Left ventricle myocardium inferior (tissue), 1 donor: Measurements from ENCODE around the gene SERP2. TPM values are rescaled to one million over a fixed set of nuclear protein-coding genes. Genes with fewer than 3 reads are reported as not detected.

Experiments used
- DNase-seq: peaks from one replicate; pipeline ENCODE4 v3.0.0-alpha.2; 2020
- H3K27ac ChIP-seq: fragments of 200-600 bp; replicated peaks from 2 replicates; pipeline ENCODE4 v1.8.0; 2021
- H3K27me3 ChIP-seq: fragments of 200-600 bp; 2 replicates; pipeline ENCODE4 v1.8.0; 2021; ENCODE audit warnings: low read depth
- H3K36me3 ChIP-seq: fragments of 200-600 bp; 2 replicates; pipeline ENCODE4 v1.8.0; 2021
- H3K4me1 ChIP-seq: fragments of 200-600 bp; 2 replicates; pipeline ENCODE4 v1.8.0; 2021
- H3K4me3 ChIP-seq: fragments of 200-600 bp; 2 replicates; pipeline ENCODE4 v1.8.0; 2021; ENCODE audit warnings: mild to moderate bottlenecking, moderate library complexity
- H3K9me3 ChIP-seq: fragments of 200-600 bp; replicated peaks from 2 replicates; pipeline ENCODE4 v1.8.0; 2021
- CTCF ChIP-seq: fragments of 200-600 bp; IDR thresholded peaks from 2 replicates; pipeline ENCODE4 v1.8.0; 2021; ENCODE audit warnings: antibody characterized with exemption, mild to moderate bottlenecking, borderline replicate concordance
- intact Hi-C: fragments of 100-400 bp; cut with micrococcal nuclease; formaldehyde crosslinking; loops from one replicate; pipeline ENCODE4 v1.11.0; 2022
- total RNA-seq: library from RNA; stranded (reverse); fragmentation: NEBNext Ultra II Directional; extraction: Animal tissue kit (Norgen Biotek cat#: 25700); gene quantifications from one replicate; pipeline ENCODE4 v1.2.1, GENCODE V29; 2021
- donor health status: DM: no; HTN: yes; CAD: no; lungs with severe emphysema.

SERP2 gene
- total RNA-seq, 1 donor from 2014 or later = 13.0 TPM

- Histone ChIP-seq H3K36me3 (no peaks in the 10 kb centered on the region), H3K4me3 (no peak overlapping the region), H3K4me1 (peaks cover 21% of the 10 kb centered on the region), H3K27me3 (no peaks in the 10 kb centered on the region), H3K27ac (peak overlapping the region; percentile 70), H3K9me3 (no peaks in the 10 kb centered on the region)
- TF ChIP-seq CTCF = no peak
- intact Hi-C loops = no loop called here
- peak; percentile 69 for DNase-seq
Measured at GRCh38 chr13:44331912-44332851, 41.4 kb upstream of the SERP2 start.

- Histone ChIP-seq H3K27me3 (no peaks in the 10 kb centered on the region), H3K9me3 (no peaks in the 10 kb centered on the region), H3K4me3 (no peak overlapping the region), H3K36me3 (no peaks in the 10 kb centered on the region), H3K27ac (no peak overlapping the region), H3K4me1 (peaks cover 21% of the 10 kb centered on the region)
- intact Hi-C loops = no loop called here
- no peak for DNase-seq
- TF ChIP-seq CTCF = no peak
Measured at GRCh38 chr13:44333950-44334655, 39.5 kb upstream of the SERP2 start.

GRCh38 chr13:44334751-44335150 lies 38.9 kb upstream of the SERP2 start:
- H3K4me3 ChIP-seq = no peak overlapping the region
- intact Hi-C loops = no loop called here
- no peaks in the 10 kb centered on the region for H3K36me3 ChIP-seq
- TF ChIP-seq CTCF = no peak
- H3K27me3 ChIP-seq = no peaks in the 10 kb centered on the region
- H3K9me3 ChIP-seq = no peaks in the 10 kb centered on the region
- no peak for DNase-seq
- H3K27ac ChIP-seq = no peak overlapping the region
- peaks cover 21% of the 10 kb centered on the region for H3K4me1 ChIP-seq

- no peak for DNase-seq
- Histone ChIP-seq H3K27me3 (no peaks in the 10 kb centered on the region), H3K9me3 (peaks cover 5% of the 10 kb centered on the region), H3K4me1 (peaks cover 11% of the 10 kb centered on the region), H3K36me3 (no peaks in the 10 kb centered on the region), H3K4me3 (no peak overlapping the region), H3K27ac (no peak overlapping the region)
- intact Hi-C loops = no loop called here
- TF ChIP-seq CTCF = no peak
Measured at GRCh38 chr13:44336934-44337333, 36.7 kb upstream of the SERP2 start.

GRCh38 chr13:44337581-44337980 lies 36.0 kb upstream of the SERP2 start:
- TF ChIP-seq CTCF = no peak
- no peak for DNase-seq
- H3K27ac ChIP-seq = no peak overlapping the region
- H3K9me3 ChIP-seq = peaks cover 5% of the 10 kb centered on the region
- no peak overlapping the region for H3K4me3 ChIP-seq
- H3K4me1 ChIP-seq = peaks cover 5% of the 10 kb centered on the region
- H3K36me3 ChIP-seq = no peaks in the 10 kb centered on the region
- H3K27me3 ChIP-seq = no peaks in the 10 kb centered on the region
- intact Hi-C loops = no loop called here
